HCT116 (cell line): ENCODE results near the gene OTOL1. TPM values are rescaled to one million over a fixed set of nuclear protein-coding genes. Genes with fewer than 3 reads are reported as not detected.

ENCODE experiments used
- ATAC-seq: fragments of 200-7000 bp; cut with Tn5 transposase; 2 replicates; pipeline ENCODE4 v1.9.1; 2020; ENCODE audit warnings: mild to moderate bottlenecking, moderate library complexity
- BruUV-seq: library from RNA; stranded (reverse); fragments of 400-500 nt; replicated peaks from 2 replicates; lab custom pipeline; 2021; lab: Mats Ljungman, UMichigan
- CTCF ChIA-PET: fragments of 300-600 bp; sonication (Branson Sonifier 250); formaldehyde crosslinking; loops from one replicate; lab custom pipeline; 2021; ENCODE audit warnings: antibody characterized with exemption; lab: Charles Lee
- POLR2A ChIA-PET: fragments of 300-600, 350-600 bp; sonication (Branson Sonifier 250); formaldehyde crosslinking; loops from one replicate; lab custom pipeline; 2021; ENCODE audit warnings: antibody characterized with exemption; lab: Charles Lee
- RAD21 ChIA-PET, 2 experiments: fragments of 300-600 bp; sonication (Branson Sonifier 250); formaldehyde crosslinking; loops; one replicate each; lab custom pipeline; 2023; ENCODE audit warnings: low total read pairs in 2 of 2; ENCODE audit not compliant: uncharacterized antibody in 2 of 2, unreplicated experiment in 2 of 2, low non-redundant PET in 1 of 2; lab: Charles Lee
- DNase-seq: peaks from one replicate; pipeline ENCODE4 v3.0.0-alpha.2; 2010; ENCODE audit warnings: low read depth, low spot score
- H2AFZ ChIP-seq: fragments of 200-600 bp; shearing (Covaris generic), sonication (generic); 2 replicates; pipeline ENCODE4 v1.6.1; 2017; ENCODE audit warnings: low read depth, mixed run types, mixed read lengths, antibody characterized with exemption, low read length; ENCODE audit not compliant: poor library complexity, severe bottlenecking
- H3K27ac ChIP-seq: 2 replicates; pipeline ENCODE4 v1.5.1; 2012; ENCODE audit warnings: low read depth, low read length
- H3K27me3 ChIP-seq: fragments of 200-600 bp; sonication (generic); 2 replicates; pipeline ENCODE4 v1.6.1; 2016; ENCODE audit warnings: mixed run types, low read length, mixed read lengths; ENCODE audit not compliant: insufficient read depth
- H3K36me3 ChIP-seq, 2 experiments: fragments of 200-500 bp in 1 of 2; fragments of 200-600 bp in 1 of 2; sonication (Bioruptor generic) in 1 of 2; sonication (generic) in 1 of 2; 2 replicates each; pipeline versions ENCODE4 v1.5.1 to v1.6.1; 2014 to 2016; ENCODE audit warnings: low read length in 2 of 2, inconsistent platforms in 1 of 2, mixed read lengths in 1 of 2, mixed run types in 1 of 2; ENCODE audit not compliant: insufficient read depth in 2 of 2, control insufficient read depth in 1 of 2
- H3K4me1 ChIP-seq, 2 experiments: fragments of 200-600 bp in 1 of 2; sonication (generic) in 1 of 2; 2 replicates each; pipeline versions ENCODE4 v1.5.1 to v1.6.1; 2012 to 2017; ENCODE audit warnings: low read length in 2 of 2, inconsistent platforms in 1 of 2, mild to moderate bottlenecking in 1 of 2, mixed read lengths in 1 of 2, mixed run types in 1 of 2, moderate library complexity in 1 of 2; ENCODE audit not compliant: insufficient read depth in 2 of 2, control insufficient read depth in 1 of 2
- H3K4me2 ChIP-seq: fragments of 200-600 bp; sonication (generic); 2 replicates; pipeline ENCODE4 v1.6.1; 2017; ENCODE audit warnings: mixed run types, low read length, mixed read lengths
- H3K4me3 ChIP-seq, 2 experiments: fragments of 200-600 bp in 1 of 2; sonication (generic) in 1 of 2; replicated peaks in 1 of 2; 2 replicates each; pipeline ENCODE4 v1.5.1; 2011 to 2016; ENCODE audit warnings: low read length in 2 of 2, control low read depth in 1 of 2, low read depth in 1 of 2, mild to moderate bottlenecking in 1 of 2, mixed read lengths in 1 of 2, mixed run types in 1 of 2
- H3K79me2 ChIP-seq: fragments of 200-600 bp; sonication (generic); 2 replicates; pipeline ENCODE4 v1.6.1; 2017; ENCODE audit warnings: mild to moderate bottlenecking, mixed run types, low read length, moderate library complexity, mixed read lengths; ENCODE audit not compliant: insufficient read depth
- H3K9ac ChIP-seq: fragments of 200-600 bp; sonication (generic); 2 replicates; pipeline ENCODE4 v1.6.1; 2016; ENCODE audit warnings: low read length, mixed read lengths
- H3K9me2 ChIP-seq: fragments of 200-600 bp; sonication (generic), shearing (Covaris generic); 2 replicates; pipeline ENCODE4 v1.6.1; 2017; ENCODE audit warnings: mixed run types, mild to moderate bottlenecking, moderate library complexity; ENCODE audit not compliant: insufficient read depth
- H3K9me3 ChIP-seq, 2 experiments: fragments of 200-500 bp in 1 of 2; fragments of 200-600 bp in 1 of 2; sonication (Bioruptor generic) in 1 of 2; sonication (generic) in 1 of 2; 2 replicates each; pipeline ENCODE4 v1.6.1; 2014 to 2017; ENCODE audit warnings: low read length in 2 of 2, mixed read lengths in 2 of 2, inconsistent platforms in 1 of 2, low read depth in 1 of 2, mild to moderate bottlenecking in 1 of 2, mixed run types in 1 of 2, moderate library complexity in 1 of 2; ENCODE audit not compliant: control insufficient read depth in 1 of 2, insufficient read depth in 1 of 2
- H4K20me1 ChIP-seq: fragments of 200-600 bp; sonication (generic), shearing (Covaris generic); 2 replicates; pipeline ENCODE4 v1.6.1; 2017; ENCODE audit warnings: mixed run types, mild to moderate bottlenecking, moderate library complexity; ENCODE audit not compliant: insufficient read depth
- EGR1 ChIP-seq: IDR thresholded peaks from 2 replicates; pipeline ENCODE4 v1.6.1; 2012; ENCODE audit warnings: low read depth
- EZH2phosphoT487 ChIP-seq: fragments of 200-600 bp; IDR thresholded peaks from 2 replicates; pipeline ENCODE4 v1.6.1; 2018; ENCODE audit warnings: antibody characterized with exemption, borderline replicate concordance
- POLR2AphosphoS5 ChIP-seq: IDR thresholded peaks from 2 replicates; pipeline ENCODE4 v1.6.1; 2011; ENCODE audit warnings: mild to moderate bottlenecking, low read depth, low read length, moderate library complexity
- RAD21 ChIP-seq: IDR thresholded peaks from 2 replicates; pipeline ENCODE4 v1.6.1; 2012; ENCODE audit warnings: low read depth, mild to moderate bottlenecking
- SIN3A ChIP-seq: IDR thresholded peaks from 2 replicates; pipeline ENCODE4 v1.6.1; 2012; ENCODE audit warnings: low read depth
- SRF ChIP-seq: IDR thresholded peaks from 2 replicates; pipeline ENCODE4 v1.6.1; 2012; ENCODE audit warnings: low read depth
- TCF7L2 ChIP-seq: IDR thresholded peaks from 2 replicates; pipeline ENCODE4 v1.7.0; 2011; ENCODE audit warnings: borderline replicate concordance, inconsistent platforms; ENCODE audit not compliant: insufficient read depth, insufficient read length; ENCODE audit errors: extremely low read depth
- YY1 ChIP-seq: IDR thresholded peaks from 2 replicates; pipeline ENCODE4 v1.6.1; 2011; ENCODE audit warnings: low read length, low read depth, moderate library complexity, mild to moderate bottlenecking; ENCODE audit not compliant: insufficient replicate concordance; ENCODE audit errors: extremely low read depth
- ZBTB33 ChIP-seq: IDR thresholded peaks from 2 replicates; pipeline ENCODE4 v1.6.1; 2011; ENCODE audit warnings: mild to moderate bottlenecking, low read length, moderate library complexity; ENCODE audit not compliant: insufficient replicate concordance; ENCODE audit errors: extremely low read depth
- ZNF274 ChIP-seq: fragments of 200-500 bp; sonication (Bioruptor generic); IDR thresholded peaks from 2 replicates; pipeline ENCODE4 v1.6.1; 2014; ENCODE audit warnings: mild to moderate bottlenecking, low read depth, low read length, inconsistent platforms
- intact Hi-C: fragments of 100-400 bp; cut with micrococcal nuclease; formaldehyde crosslinking; loops from 2 replicates; pipeline ENCODE4 v1.10.0; 2022
- total RNA-seq: library from RNA; stranded (reverse); gene quantifications from one replicate; pipeline ENCODE4 v1.2.1, GENCODE V29; 2021; ENCODE audit not compliant: unreplicated experiment

Gene OTOL1
- total RNA-seq, 1 experiment from 2014 or later = not detected

- TF ChIP-seq EZH2phosphoT487 = no peak
Observed at GRCh38 chr3:161548301-161548700, 51.7 kb downstream of the OTOL1 start (continued).

GRCh38 chr3:161549261-161549660, 52.7 kb downstream of the OTOL1 start:
- POLR2A ChIA-PET = no interaction called here
- no TSS peak for BruUV-seq
- Histone ChIP-seq H3K4me3 (no peak overlapping the region), H3K27me3 (no peaks in the 10 kb centered on the region), H3K9ac (no peak overlapping the region), H3K9me3 (no peaks in the 10 kb centered on the region), H3K9me2 (no peaks in the 10 kb centered on the region), H4K20me1 (no peaks in the 10 kb centered on the region), H3K36me3 (no peaks in the 10 kb centered on the region), H3K79me2 (no peaks in the 10 kb centered on the region), H3K27ac (no peak overlapping the region), H3K4me2 (no peak overlapping the region), H3K4me1 (no peaks in the 10 kb centered on the region), H2AFZ (no peak overlapping the region)
- intact Hi-C loops = no loop called here
- RAD21 ChIA-PET = no interaction called here
- CTCF ChIA-PET = no interaction called here
- no peak for ATAC-seq
- TF ChIP-seq EGR1 (no peak), POLR2AphosphoS5 (no peak), ZNF274 (no peak), TCF7L2 (no peak), SRF (no peak), SIN3A (no peak), RAD21 (no peak), YY1 (no peak), ZBTB33 (no peak)
- no peak for DNase-seq
